Keratinocyte (primary cell): ENCODE measurements around the gene OVAAL. TPM values are rescaled to one million over a fixed set of nuclear protein-coding genes. Genes with fewer than 3 reads are reported as not detected.

Experiments
- DNase-seq: peaks from one replicate; pipeline ENCODE4 v3.0.0-alpha.2; 2011; ENCODE audit warnings: low read depth, missing footprints, low spot score
- FAIRE-seq: peaks from 2 replicates; lab custom pipeline; 2011; peaks lifted over from hg19 to GRCh38; lab: Jason Lieb, UNC
- H2AFZ ChIP-seq: 2 replicates; pipeline ENCODE4 v1.6.0; 2012; ENCODE audit warnings: low read length, control low read depth, inconsistent platforms; ENCODE audit not compliant: control insufficient read depth
- H3K27ac ChIP-seq: 2 replicates; pipeline ENCODE4 v1.5.1; 2011; ENCODE audit warnings: low read length; ENCODE audit not compliant: control insufficient read depth, insufficient read depth
- H3K27me3 ChIP-seq: 3 replicates; pipeline ENCODE4 v1.6.0; 2011; ENCODE audit warnings: low read length; ENCODE audit not compliant: control insufficient read depth, insufficient read depth; ENCODE audit errors: extremely low read depth
- H3K36me3 ChIP-seq, 2 experiments: 2 replicates in 1 of 2; 3 replicates in 1 of 2; pipeline ENCODE4 v1.5.1; 2011; ENCODE audit warnings: low read length in 2 of 2, mild to moderate bottlenecking in 1 of 2; ENCODE audit not compliant: control insufficient read depth in 2 of 2, insufficient read depth in 2 of 2; ENCODE audit errors: extremely low read depth in 1 of 2
- H3K4me1 ChIP-seq: 3 replicates; pipeline ENCODE4 v1.5.1; 2011; ENCODE audit warnings: low read length; ENCODE audit not compliant: control insufficient read depth, insufficient read depth; ENCODE audit errors: extremely low read depth
- H3K4me2 ChIP-seq: 3 replicates; pipeline ENCODE4 v1.6.0; 2011; ENCODE audit warnings: low read depth, low read length; ENCODE audit not compliant: control insufficient read depth, insufficient read depth; ENCODE audit errors: extremely low read depth
- H3K4me3 ChIP-seq, 3 experiments: fragments of 200-600 bp in 1 of 3; sonication (generic) in 1 of 3; 2 replicates in 2 of 3; 3 replicates in 1 of 3; pipeline ENCODE4 v1.5.1; 2011 to 2016; ENCODE audit warnings: low read length in 3 of 3, mild to moderate bottlenecking in 3 of 3, control low read depth in 2 of 3, inconsistent platforms in 1 of 3, low read depth in 1 of 3, mixed read lengths in 1 of 3, mixed run types in 1 of 3, moderate library complexity in 1 of 3; ENCODE audit not compliant: control insufficient read depth in 2 of 3, insufficient read depth in 2 of 3; ENCODE audit errors: extremely low read depth in 1 of 3
- H3K79me2 ChIP-seq: 2 replicates; pipeline ENCODE4 v1.6.0; 2012; ENCODE audit warnings: low read length; ENCODE audit not compliant: control insufficient read depth, insufficient read depth
- H3K9ac ChIP-seq: 3 replicates; pipeline ENCODE4 v1.6.0; 2011; ENCODE audit warnings: low read length; ENCODE audit not compliant: control insufficient read depth, insufficient read depth; ENCODE audit errors: extremely low read depth
- H3K9me1 ChIP-seq: 3 replicates; pipeline ENCODE4 v1.6.0; 2011; ENCODE audit warnings: low read length; ENCODE audit not compliant: control insufficient read depth, insufficient read depth; ENCODE audit errors: extremely low read depth
- H3K9me3 ChIP-seq: 2 replicates; pipeline ENCODE4 v1.5.1; 2012; ENCODE audit warnings: low read depth, low read length; ENCODE audit not compliant: control insufficient read depth
- H4K20me1 ChIP-seq: 3 replicates; pipeline ENCODE4 v1.6.0; 2011; ENCODE audit warnings: low read length; ENCODE audit not compliant: control insufficient read depth, insufficient read depth; ENCODE audit errors: extremely low read depth
- EZH2 ChIP-seq: IDR thresholded peaks from one replicate; pipeline ENCODE4 v1.6.1; 2012; ENCODE audit warnings: inconsistent platforms, mild to moderate bottlenecking, low read length, moderate library complexity
- dilution Hi-C: fragments of 300-500 bp; cut with MboI; formaldehyde crosslinking; loops from one replicate; pipeline ENCODE4 v1.7.0; 2020; ENCODE audit warnings: low sequenced_read_pairs; ENCODE audit not compliant: extremely low pct_ligation_motif_present
- polyA plus RNA-seq, 5 experiments: library from polyadenylated mRNA; depleted of rRNA in 3 of 5; stranded (reverse) in 3 of 5; stranded (forward) in 1 of 5; unstranded in 1 of 5; fragments of >200 nt; gene quantifications; 1 replicate in 1 of 5; 2 replicates in 3 of 5; 3 replicates in 1 of 5; pipeline versions ENCODE4 v1.2.1 to v1.2.3, GENCODE V29; 2011 to 2012; ENCODE audit warnings: missing spikeins in 2 of 5, low read depth in 1 of 5, low replicate concordance in 1 of 5
- small RNA-seq, 3 experiments: library from RNA; depleted of rRNA; stranded (forward); fragments of <200 nt; gene quantifications; one replicate each; pipeline ENCODE3, GENCODE V24; 2012; ENCODE audit warnings: low read depth in 3 of 3, low replicate concordance in 1 of 3; ENCODE audit not compliant: insufficient read length in 3 of 3
- TF ChIP-seq, protein P1 (sequence below), 3 experiments: IDR thresholded peaks in 1 of 3; conservative IDR thresholded peaks in 1 of 3; optimal IDR thresholded peaks in 1 of 3; 2 replicates in 2 of 3; 3 replicates in 1 of 3; pipeline versions ENCODE3 to v1.5.1; 2011; ENCODE audit warnings: low read length in 3 of 3, mild to moderate bottlenecking in 3 of 3, moderate library complexity in 2 of 3, control low read depth in 1 of 3, inconsistent platforms in 1 of 3; ENCODE audit not compliant: insufficient read depth in 2 of 3; ENCODE audit errors: extremely low read depth in 1 of 3

OVAAL gene
- polyA plus RNA-seq, 1 donor (not counting 4 experiments of a cell fraction or from before 2014, with no cell fraction given) = not detected

DNA sequence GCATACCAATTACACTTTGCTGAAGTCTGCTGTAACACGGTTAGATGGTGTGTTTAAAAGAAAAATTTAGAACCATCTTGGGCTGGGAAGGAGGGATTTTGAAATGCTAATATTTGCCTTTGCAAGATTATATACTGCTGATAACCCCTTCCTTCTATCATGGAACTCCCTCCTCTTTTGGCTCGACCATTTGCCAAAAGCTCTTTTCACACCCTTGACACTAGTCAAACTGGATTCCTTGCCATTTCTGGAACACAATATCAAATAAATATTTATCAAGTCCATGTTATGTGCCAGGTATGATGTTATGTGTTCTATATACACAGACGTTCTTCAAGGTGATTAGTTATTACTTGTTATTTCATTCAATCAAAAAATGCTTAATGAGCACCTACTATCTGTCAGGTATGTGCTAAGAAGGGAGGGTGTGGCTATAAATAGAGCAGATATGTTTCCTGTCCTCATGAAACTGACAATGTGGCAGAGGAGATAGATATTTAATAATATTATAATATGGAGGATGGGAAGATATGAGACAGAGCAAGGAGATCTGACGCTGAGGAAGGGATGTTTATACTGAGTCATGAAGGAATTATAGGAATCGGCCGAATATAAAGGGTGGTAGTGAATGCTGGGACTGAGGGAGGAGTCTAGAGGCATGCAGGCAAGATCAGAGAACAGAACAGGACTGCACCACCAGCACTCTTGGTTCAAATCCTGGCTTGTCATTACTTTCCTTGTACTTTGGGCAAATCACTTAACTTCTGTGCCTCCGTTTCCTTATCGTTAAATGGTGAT is 56.9 kb downstream of the OVAAL start:
- H3K27me3 ChIP-seq = no peaks in the 10 kb centered on the region
- DNase-seq (no peak), FAIRE-seq (peak; percentile 84)
- H3K9me3 ChIP-seq = no peaks in the 10 kb centered on the region
- H3K36me3 ChIP-seq = no peaks in the 10 kb centered on the region
- peak overlapping the region; percentile 67 for H3K4me2 ChIP-seq
- H4K20me1 ChIP-seq = no peaks in the 10 kb centered on the region
- H3K9me1 ChIP-seq = no peaks in the 10 kb centered on the region
- H3K9ac ChIP-seq = no peak overlapping the region
- H3K4me1 ChIP-seq = peaks cover 43% of the 10 kb centered on the region
- H3K79me2 ChIP-seq = no peaks in the 10 kb centered on the region
- peak overlapping the region; percentile 74 for H3K27ac ChIP-seq
- dilution Hi-C loops = no loop called here
- H3K4me3 ChIP-seq = no peak overlapping the region
- TF ChIP-seq, protein P1, sequence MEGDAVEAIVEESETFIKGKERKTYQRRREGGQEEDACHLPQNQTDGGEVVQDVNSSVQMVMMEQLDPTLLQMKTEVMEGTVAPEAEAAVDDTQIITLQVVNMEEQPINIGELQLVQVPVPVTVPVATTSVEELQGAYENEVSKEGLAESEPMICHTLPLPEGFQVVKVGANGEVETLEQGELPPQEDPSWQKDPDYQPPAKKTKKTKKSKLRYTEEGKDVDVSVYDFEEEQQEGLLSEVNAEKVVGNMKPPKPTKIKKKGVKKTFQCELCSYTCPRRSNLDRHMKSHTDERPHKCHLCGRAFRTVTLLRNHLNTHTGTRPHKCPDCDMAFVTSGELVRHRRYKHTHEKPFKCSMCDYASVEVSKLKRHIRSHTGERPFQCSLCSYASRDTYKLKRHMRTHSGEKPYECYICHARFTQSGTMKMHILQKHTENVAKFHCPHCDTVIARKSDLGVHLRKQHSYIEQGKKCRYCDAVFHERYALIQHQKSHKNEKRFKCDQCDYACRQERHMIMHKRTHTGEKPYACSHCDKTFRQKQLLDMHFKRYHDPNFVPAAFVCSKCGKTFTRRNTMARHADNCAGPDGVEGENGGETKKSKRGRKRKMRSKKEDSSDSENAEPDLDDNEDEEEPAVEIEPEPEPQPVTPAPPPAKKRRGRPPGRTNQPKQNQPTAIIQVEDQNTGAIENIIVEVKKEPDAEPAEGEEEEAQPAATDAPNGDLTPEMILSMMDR (optimal IDR thresholded peaks at IDR 0.05 in 1 of 3, IDR thresholded peaks at IDR 0.05 in 1 of 3, conservative IDR thresholded peaks at IDR 0.05 in 1 of 3; ENCODE audit: extremely low read depth in 1 of 3, insufficient read depth in 2 of 3, low read length in 3 of 3) = no peak
- TF ChIP-seq EZH2 = no peak
- peak overlapping the region; percentile 84 for H2AFZ ChIP-seq

Small RNA genes lying within 50 kb of the gene (small RNA-seq; reads per million reads assigned to genes)
- 0 reads per million in 3 experiments for gene RF00019

Other genes with a start within 250 kb of the OVAAL start
- 47.5 to 53.6 TPM (median 50.5 TPM) in 3 replicates for gene ACBD6, start 56.4 kb upstream of the OVAAL start, polyA plus RNA-seq
- 22.7 to 40.0 TPM (median 31.1 TPM) in 3 replicates for gene XPR1, start 73.1 kb downstream of the OVAAL start, polyA plus RNA-seq